GM23338 (cell line): ENCODE results near the gene LRMDA. TPM values are rescaled to one million over a fixed set of nuclear protein-coding genes. Genes with fewer than 3 reads are reported as not detected.

Experiments
- ATAC-seq: fragments of 200-7000 bp; cut with Tn5 transposase; 3 replicates; pipeline ENCODE4 v1.9.1; 2020
- DNase-seq: peaks from one replicate; pipeline ENCODE4 v3.0.0-alpha.2; 2015; ENCODE audit warnings: low spot score
- H2AFZ ChIP-seq: fragments of 200-600 bp; sonication (generic); 2 replicates; pipeline ENCODE4 v1.8.0; 2016; ENCODE audit warnings: antibody characterized with exemption, mild to moderate bottlenecking, moderate library complexity
- H3F3A ChIP-seq: fragments of 200-600 bp; sonication (generic); replicated peaks from 2 replicates; pipeline ENCODE4 v1.8.0; 2017; ENCODE audit warnings: antibody characterized with exemption, mixed run types, low read depth
- H3K27ac ChIP-seq: fragments of 200-600 bp; sonication (generic); 2 replicates; pipeline ENCODE4 v1.6.1; 2016; ENCODE audit warnings: low read depth
- H3K27me3 ChIP-seq: fragments of 200-600 bp; sonication (generic); 2 replicates; pipeline ENCODE4 v1.8.0; 2016; ENCODE audit warnings: mild to moderate bottlenecking, mixed run types, moderate library complexity; ENCODE audit not compliant: insufficient read depth
- H3K36me3 ChIP-seq: fragments of 200-600 bp; sonication (generic); 2 replicates; pipeline ENCODE4 v1.8.0; 2016; ENCODE audit warnings: mild to moderate bottlenecking; ENCODE audit not compliant: insufficient read depth
- H3K4me1 ChIP-seq: fragments of 200-600 bp; sonication (generic); 2 replicates; pipeline ENCODE4 v1.8.0; 2016; ENCODE audit warnings: mild to moderate bottlenecking, moderate library complexity; ENCODE audit not compliant: insufficient read depth
- H3K4me2 ChIP-seq: fragments of 200-600 bp; sonication (generic); 2 replicates; pipeline ENCODE4 v1.7.1; 2017; ENCODE audit warnings: mixed run types
- H3K4me3 ChIP-seq: fragments of 200-600 bp; sonication (generic); 2 replicates; pipeline ENCODE4 v1.6.1; 2016; ENCODE audit warnings: mixed run types
- H3K79me2 ChIP-seq: fragments of 200-600 bp; sonication (generic); replicated peaks from 2 replicates; pipeline ENCODE4 v1.8.0; 2017; ENCODE audit warnings: mild to moderate bottlenecking; ENCODE audit not compliant: insufficient read depth
- H3K9me2 ChIP-seq: fragments of 200-600 bp; sonication (generic); 2 replicates; pipeline ENCODE4 v1.8.0; 2017; ENCODE audit not compliant: insufficient read depth
- H4K20me1 ChIP-seq: fragments of 200-600 bp; sonication (generic); replicated peaks from 2 replicates; pipeline ENCODE4 v1.8.0; 2017; ENCODE audit warnings: mild to moderate bottlenecking; ENCODE audit not compliant: insufficient read depth
- H3K27ac Mint-ChIP-seq: 2 replicates; pipeline ENCODE4 v1.8.0; 2020; ENCODE audit warnings: inconsistent platforms, mild to moderate bottlenecking, moderate library complexity, mixed read lengths
- H3K27me3 Mint-ChIP-seq: 3 replicates; pipeline ENCODE4 v1.8.0; 2022; ENCODE audit warnings: low read depth, mild to moderate bottlenecking, moderate library complexity, mixed read lengths, inconsistent platforms; ENCODE audit not compliant: insufficient read depth, poor library complexity
- H3K36me3 Mint-ChIP-seq: 3 replicates; pipeline ENCODE4 v1.8.0; 2021; ENCODE audit warnings: low read depth, mild to moderate bottlenecking, inconsistent platforms, moderate library complexity, mixed read lengths
- H3K4me1 Mint-ChIP-seq: 3 replicates; pipeline ENCODE4 v1.8.0; 2020; ENCODE audit warnings: mild to moderate bottlenecking, inconsistent platforms, mixed read lengths
- H3K4me3 Mint-ChIP-seq: 3 replicates; pipeline ENCODE4 v1.8.0; 2021; ENCODE audit warnings: moderate library complexity, mild to moderate bottlenecking, inconsistent platforms, mixed read lengths
- H3K9me3 Mint-ChIP-seq: 3 replicates; pipeline ENCODE4 v1.8.0; 2020; ENCODE audit warnings: moderate library complexity, mild to moderate bottlenecking, inconsistent platforms, mixed read lengths
- CREB1 ChIP-seq: fragments of 250-450 bp; sonication (Bioruptor Pico); IDR thresholded peaks from 2 replicates; pipeline ENCODE4 v1.5.0; 2020; ENCODE audit warnings: low read depth, mild to moderate bottlenecking, moderate library complexity
- CTCF ChIP-seq, 2 experiments: fragments of 200-600 bp in 1 of 2; sonication (generic) in 1 of 2; conservative IDR thresholded peaks; 2 replicates each; pipeline versions ENCODE4 v1.5.1 to v1.6.1; 2016 to 2017; ENCODE audit warnings: antibody characterized with exemption in 2 of 2, low read depth in 2 of 2, mild to moderate bottlenecking in 2 of 2, moderate library complexity in 1 of 2
- ETS1 ChIP-seq: IDR thresholded peaks from 2 replicates; pipeline ENCODE4 v1.6.1; 2016; ENCODE audit warnings: antibody characterized with exemption
- EZH2 ChIP-seq: fragments of 200-600 bp; sonication (generic); IDR thresholded peaks from one replicate; pipeline ENCODE4 v1.8.0; 2017; ENCODE audit warnings: antibody characterized with exemption, mild to moderate bottlenecking, low read depth; ENCODE audit not compliant: unreplicated experiment
- EZH2phosphoT487 ChIP-seq: fragments of 200-600 bp; sonication (generic); IDR thresholded peaks from one replicate; pipeline ENCODE4 v1.8.1; 2018; ENCODE audit warnings: antibody characterized with exemption; ENCODE audit not compliant: unreplicated experiment
- JUNB ChIP-seq: IDR thresholded peaks from one replicate; pipeline ENCODE4 v1.6.1; 2016; ENCODE audit warnings: antibody characterized with exemption; ENCODE audit not compliant: unreplicated experiment
- NANOG ChIP-seq: IDR thresholded peaks from 2 replicates; pipeline ENCODE4 v1.6.1; 2016; ENCODE audit warnings: antibody characterized with exemption, borderline replicate concordance
- POLR2AphosphoS5 ChIP-seq: IDR thresholded peaks from 2 replicates; pipeline ENCODE4 v1.6.1; 2016; ENCODE audit warnings: antibody characterized with exemption, low read depth
- REST ChIP-seq: IDR thresholded peaks from one replicate; pipeline ENCODE4 v1.6.1; 2018; ENCODE audit warnings: antibody characterized with exemption; ENCODE audit not compliant: unreplicated experiment
- STAT1 ChIP-seq: IDR thresholded peaks from one replicate; pipeline ENCODE4 v1.6.1; 2016; ENCODE audit warnings: antibody characterized with exemption; ENCODE audit not compliant: unreplicated experiment
- ZNF114 ChIP-seq: fragments of 250-450 bp; sonication (Bioruptor Pico); IDR thresholded peaks from 2 replicates; pipeline ENCODE4 v1.5.0; 2020; ENCODE audit warnings: mild to moderate bottlenecking, moderate library complexity
- ZNF331 ChIP-seq: fragments of 250-450 bp; sonication (Bioruptor Pico); IDR thresholded peaks from 2 replicates; pipeline ENCODE4 v1.5.0; 2020; ENCODE audit warnings: low read depth, mild to moderate bottlenecking, moderate library complexity
- polyA plus RNA-seq: library from polyadenylated mRNA; unstranded; fragments of >200 nt; fragmentation: Nextera tagmentation; extraction: Ambion mirVana; gene quantifications from 2 replicates; pipeline ENCODE4 v1.2.1, GENCODE V29; 2016
- total RNA-seq: library from RNA; depleted of rRNA; stranded (reverse); fragments of >200 nt; shearing (Covaris generic); gene quantifications from 2 replicates; pipeline ENCODE4 v1.2.3, GENCODE V29; 2014
- TF ChIP-seq, protein P1 (sequence below): fragments of 250-450 bp; sonication (Bioruptor Pico); IDR thresholded peaks from 2 replicates; pipeline ENCODE4 v1.5.0; 2020; ENCODE audit warnings: mild to moderate bottlenecking, moderate library complexity

LRMDA gene
- total and polyA plus RNA-seq, 2 experiments from 2014 or later = 0.90 to 1.8 TPM

DNA sequence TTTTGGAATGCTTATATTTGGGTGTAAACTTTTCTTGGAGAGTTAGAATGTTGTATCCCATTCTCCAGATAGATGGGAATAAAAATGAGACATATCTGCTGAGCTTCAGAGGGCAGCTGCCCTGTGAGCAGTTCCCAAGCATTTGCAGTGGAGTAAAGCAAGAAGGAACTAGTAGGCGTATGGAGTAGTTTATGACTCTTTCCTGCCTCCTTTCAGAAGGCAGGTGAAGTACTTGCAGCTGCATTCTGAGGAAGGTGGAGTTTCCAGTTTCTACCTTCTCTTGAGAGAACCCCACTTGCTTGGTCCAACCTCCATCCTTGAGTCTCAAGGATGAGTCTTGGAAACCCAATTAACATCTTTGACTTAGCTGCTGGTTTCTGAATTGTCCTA is 563.6 kb downstream of the LRMDA start:
- Histone ChIP-seq H3K36me3 (no peaks in the 10 kb centered on the region), H3K27ac (no peak overlapping the region), H3K4me2 (no peak overlapping the region), H3F3A (no peaks in the 10 kb centered on the region), H3K79me2 (no peaks in the 10 kb centered on the region), H3K9me2 (peaks cover 7% of the 10 kb centered on the region), H3K4me3 (no peak overlapping the region), H4K20me1 (no peaks in the 10 kb centered on the region), H3K27me3 (no peaks in the 10 kb centered on the region), H3K4me1 (no peaks in the 10 kb centered on the region), H2AFZ (no peak overlapping the region)
- ATAC-seq (no peak), DNase-seq (no peak)
- no peak overlapping the region for H3K27ac Mint-ChIP-seq
- no peaks in the 10 kb centered on the region for H3K4me1 Mint-ChIP-seq
- H3K36me3 Mint-ChIP-seq = no peaks in the 10 kb centered on the region
- no peaks in the 10 kb centered on the region; the same call in 2 of the 3 replicates for H3K9me3 Mint-ChIP-seq
- peaks cover 5% of the 10 kb centered on the region for H3K27me3 Mint-ChIP-seq
- TF ChIP-seq REST (no peak), ZNF331 (CRISPR knock-in tag) (no peak), EZH2 (no peak), NANOG (no peak), ZNF114 (CRISPR knock-in tag) (no peak), ETS1 (no peak), CREB1 (no peak), EZH2phosphoT487 (no peak), CTCF (conservative IDR thresholded peaks at IDR 0.05; ENCODE audit: low read depth in 2 of 2) (no peak), POLR2AphosphoS5 (no peak), STAT1 (no peak), JUNB (no peak)
- TF ChIP-seq, protein P1, sequence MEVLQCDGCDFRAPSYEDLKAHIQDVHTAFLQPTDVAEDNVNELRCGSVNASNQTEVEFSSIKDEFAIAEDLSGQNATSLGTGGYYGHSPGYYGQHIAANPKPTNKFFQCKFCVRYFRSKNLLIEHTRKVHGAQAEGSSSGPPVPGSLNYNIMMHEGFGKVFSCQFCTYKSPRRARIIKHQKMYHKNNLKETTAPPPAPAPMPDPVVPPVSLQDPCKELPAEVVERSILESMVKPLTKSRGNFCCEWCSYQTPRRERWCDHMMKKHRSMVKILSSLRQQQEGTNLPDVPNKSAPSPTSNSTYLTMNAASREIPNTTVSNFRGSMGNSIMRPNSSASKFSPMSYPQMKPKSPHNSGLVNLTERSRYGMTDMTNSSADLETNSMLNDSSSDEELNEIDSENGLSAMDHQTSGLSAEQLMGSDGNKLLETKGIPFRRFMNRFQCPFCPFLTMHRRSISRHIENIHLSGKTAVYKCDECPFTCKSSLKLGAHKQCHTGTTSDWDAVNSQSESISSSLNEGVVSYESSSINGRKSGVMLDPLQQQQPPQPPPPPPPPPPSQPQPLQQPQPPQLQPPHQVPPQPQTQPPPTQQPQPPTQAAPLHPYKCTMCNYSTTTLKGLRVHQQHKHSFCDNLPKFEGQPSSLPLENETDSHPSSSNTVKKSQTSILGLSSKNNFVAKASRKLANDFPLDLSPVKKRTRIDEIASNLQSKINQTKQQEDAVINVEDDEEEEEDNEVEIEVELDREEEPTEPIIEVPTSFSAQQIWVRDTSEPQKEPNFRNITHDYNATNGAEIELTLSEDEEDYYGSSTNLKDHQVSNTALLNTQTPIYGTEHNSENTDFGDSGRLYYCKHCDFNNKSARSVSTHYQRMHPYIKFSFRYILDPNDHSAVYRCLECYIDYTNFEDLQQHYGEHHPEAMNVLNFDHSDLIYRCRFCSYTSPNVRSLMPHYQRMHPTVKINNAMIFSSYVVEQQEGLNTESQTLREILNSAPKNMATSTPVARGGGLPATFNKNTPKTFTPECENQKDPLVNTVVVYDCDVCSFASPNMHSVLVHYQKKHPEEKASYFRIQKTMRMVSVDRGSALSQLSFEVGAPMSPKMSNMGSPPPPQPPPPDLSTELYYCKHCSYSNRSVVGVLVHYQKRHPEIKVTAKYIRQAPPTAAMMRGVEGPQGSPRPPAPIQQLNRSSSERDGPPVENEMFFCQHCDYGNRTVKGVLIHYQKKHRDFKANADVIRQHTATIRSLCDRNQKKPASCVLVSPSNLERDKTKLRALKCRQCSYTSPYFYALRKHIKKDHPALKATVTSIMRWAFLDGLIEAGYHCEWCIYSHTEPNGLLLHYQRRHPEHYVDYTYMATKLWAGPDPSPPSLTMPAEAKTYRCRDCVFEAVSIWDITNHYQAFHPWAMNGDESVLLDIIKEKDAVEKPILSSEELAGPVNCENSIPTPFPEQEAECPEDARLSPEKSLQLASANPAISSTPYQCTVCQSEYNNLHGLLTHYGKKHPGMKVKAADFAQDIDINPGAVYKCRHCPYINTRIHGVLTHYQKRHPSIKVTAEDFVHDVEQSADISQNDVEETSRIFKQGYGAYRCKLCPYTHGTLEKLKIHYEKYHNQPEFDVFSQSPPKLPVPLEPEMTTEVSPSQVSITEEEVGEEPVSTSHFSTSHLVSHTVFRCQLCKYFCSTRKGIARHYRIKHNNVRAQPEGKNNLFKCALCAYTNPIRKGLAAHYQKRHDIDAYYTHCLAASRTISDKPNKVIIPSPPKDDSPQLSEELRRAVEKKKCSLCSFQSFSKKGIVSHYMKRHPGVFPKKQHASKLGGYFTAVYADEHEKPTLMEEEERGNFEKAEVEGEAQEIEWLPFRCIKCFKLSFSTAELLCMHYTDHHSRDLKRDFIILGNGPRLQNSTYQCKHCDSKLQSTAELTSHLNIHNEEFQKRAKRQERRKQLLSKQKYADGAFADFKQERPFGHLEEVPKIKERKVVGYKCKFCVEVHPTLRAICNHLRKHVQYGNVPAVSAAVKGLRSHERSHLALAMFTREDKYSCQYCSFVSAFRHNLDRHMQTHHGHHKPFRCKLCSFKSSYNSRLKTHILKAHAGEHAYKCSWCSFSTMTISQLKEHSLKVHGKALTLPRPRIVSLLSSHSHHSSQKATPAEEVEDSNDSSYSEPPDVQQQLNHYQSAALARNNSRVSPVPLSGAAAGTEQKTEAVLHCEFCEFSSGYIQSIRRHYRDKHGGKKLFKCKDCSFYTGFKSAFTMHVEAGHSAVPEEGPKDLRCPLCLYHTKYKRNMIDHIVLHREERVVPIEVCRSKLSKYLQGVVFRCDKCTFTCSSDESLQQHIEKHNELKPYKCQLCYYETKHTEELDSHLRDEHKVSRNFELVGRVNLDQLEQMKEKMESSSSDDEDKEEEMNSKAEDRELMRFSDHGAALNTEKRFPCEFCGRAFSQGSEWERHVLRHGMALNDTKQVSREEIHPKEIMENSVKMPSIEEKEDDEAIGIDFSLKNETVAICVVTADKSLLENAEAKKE (CRISPR knock-in tag) = no peak
- no peak overlapping the region for H3K4me3 Mint-ChIP-seq
